ENCODE results near the gene NUBP2. TPM values are rescaled to one million over a fixed set of nuclear protein-coding genes. Genes with fewer than 3 reads are reported as not detected.

The NUBP2 gene
- total and polyA plus RNA-seq, 2 experiments from 2014 or later: 79.4 to 175 TPM

DNA sequence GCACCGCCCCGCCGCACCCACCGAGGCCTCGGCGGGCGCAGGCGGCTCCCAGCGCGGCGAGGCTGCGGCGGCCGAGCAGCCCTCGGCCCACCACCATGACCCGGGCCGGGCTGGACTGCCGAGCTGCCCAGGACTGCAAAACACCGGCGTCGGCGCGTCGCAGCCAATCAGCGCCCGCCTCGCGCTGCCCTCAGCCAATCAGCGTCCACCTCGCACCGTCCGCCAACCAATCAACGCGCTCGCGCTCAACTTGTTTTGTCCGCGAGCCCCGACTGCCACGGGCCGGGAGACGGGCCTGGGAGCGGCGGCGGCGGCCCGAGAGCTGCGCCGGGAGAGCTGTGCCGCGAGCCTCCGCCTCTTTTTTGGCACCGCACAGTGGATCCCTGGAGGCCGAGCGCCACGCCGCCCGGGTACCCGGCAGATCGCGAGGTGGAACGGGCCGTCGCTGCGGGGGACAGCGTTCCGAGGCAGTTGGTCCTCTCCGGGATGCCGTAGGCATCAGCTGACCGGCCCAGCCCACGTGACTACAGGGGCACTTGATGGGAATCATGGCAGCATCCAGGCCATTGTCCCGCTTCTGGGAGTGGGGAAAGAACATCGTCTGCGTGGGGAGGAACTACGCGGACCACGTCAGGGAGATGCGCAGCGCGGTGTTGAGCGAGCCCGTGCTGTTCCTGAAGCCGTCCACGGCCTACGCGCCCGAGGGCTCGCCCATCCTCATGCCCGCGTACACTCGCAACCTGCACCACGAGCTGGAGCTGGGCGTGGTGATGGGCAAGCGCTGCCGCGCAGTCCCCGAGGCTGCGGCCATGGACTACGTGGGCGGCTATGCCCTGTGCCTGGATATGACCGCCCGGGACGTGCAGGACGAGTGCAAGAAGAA, 44.2 kb downstream of the NUBP2 start, which contains the start of the genes FAHD1 and HAGH (continued):
- TF ChIP-seq, protein P1, sequence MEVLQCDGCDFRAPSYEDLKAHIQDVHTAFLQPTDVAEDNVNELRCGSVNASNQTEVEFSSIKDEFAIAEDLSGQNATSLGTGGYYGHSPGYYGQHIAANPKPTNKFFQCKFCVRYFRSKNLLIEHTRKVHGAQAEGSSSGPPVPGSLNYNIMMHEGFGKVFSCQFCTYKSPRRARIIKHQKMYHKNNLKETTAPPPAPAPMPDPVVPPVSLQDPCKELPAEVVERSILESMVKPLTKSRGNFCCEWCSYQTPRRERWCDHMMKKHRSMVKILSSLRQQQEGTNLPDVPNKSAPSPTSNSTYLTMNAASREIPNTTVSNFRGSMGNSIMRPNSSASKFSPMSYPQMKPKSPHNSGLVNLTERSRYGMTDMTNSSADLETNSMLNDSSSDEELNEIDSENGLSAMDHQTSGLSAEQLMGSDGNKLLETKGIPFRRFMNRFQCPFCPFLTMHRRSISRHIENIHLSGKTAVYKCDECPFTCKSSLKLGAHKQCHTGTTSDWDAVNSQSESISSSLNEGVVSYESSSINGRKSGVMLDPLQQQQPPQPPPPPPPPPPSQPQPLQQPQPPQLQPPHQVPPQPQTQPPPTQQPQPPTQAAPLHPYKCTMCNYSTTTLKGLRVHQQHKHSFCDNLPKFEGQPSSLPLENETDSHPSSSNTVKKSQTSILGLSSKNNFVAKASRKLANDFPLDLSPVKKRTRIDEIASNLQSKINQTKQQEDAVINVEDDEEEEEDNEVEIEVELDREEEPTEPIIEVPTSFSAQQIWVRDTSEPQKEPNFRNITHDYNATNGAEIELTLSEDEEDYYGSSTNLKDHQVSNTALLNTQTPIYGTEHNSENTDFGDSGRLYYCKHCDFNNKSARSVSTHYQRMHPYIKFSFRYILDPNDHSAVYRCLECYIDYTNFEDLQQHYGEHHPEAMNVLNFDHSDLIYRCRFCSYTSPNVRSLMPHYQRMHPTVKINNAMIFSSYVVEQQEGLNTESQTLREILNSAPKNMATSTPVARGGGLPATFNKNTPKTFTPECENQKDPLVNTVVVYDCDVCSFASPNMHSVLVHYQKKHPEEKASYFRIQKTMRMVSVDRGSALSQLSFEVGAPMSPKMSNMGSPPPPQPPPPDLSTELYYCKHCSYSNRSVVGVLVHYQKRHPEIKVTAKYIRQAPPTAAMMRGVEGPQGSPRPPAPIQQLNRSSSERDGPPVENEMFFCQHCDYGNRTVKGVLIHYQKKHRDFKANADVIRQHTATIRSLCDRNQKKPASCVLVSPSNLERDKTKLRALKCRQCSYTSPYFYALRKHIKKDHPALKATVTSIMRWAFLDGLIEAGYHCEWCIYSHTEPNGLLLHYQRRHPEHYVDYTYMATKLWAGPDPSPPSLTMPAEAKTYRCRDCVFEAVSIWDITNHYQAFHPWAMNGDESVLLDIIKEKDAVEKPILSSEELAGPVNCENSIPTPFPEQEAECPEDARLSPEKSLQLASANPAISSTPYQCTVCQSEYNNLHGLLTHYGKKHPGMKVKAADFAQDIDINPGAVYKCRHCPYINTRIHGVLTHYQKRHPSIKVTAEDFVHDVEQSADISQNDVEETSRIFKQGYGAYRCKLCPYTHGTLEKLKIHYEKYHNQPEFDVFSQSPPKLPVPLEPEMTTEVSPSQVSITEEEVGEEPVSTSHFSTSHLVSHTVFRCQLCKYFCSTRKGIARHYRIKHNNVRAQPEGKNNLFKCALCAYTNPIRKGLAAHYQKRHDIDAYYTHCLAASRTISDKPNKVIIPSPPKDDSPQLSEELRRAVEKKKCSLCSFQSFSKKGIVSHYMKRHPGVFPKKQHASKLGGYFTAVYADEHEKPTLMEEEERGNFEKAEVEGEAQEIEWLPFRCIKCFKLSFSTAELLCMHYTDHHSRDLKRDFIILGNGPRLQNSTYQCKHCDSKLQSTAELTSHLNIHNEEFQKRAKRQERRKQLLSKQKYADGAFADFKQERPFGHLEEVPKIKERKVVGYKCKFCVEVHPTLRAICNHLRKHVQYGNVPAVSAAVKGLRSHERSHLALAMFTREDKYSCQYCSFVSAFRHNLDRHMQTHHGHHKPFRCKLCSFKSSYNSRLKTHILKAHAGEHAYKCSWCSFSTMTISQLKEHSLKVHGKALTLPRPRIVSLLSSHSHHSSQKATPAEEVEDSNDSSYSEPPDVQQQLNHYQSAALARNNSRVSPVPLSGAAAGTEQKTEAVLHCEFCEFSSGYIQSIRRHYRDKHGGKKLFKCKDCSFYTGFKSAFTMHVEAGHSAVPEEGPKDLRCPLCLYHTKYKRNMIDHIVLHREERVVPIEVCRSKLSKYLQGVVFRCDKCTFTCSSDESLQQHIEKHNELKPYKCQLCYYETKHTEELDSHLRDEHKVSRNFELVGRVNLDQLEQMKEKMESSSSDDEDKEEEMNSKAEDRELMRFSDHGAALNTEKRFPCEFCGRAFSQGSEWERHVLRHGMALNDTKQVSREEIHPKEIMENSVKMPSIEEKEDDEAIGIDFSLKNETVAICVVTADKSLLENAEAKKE (CRISPR knock-in tag; IDR thresholded peaks at IDR 0.05): no peak
- TF ChIP-seq ZNF114 (CRISPR knock-in tag; IDR thresholded peaks at IDR 0.05): no peak
- TF ChIP-seq, protein P2, sequence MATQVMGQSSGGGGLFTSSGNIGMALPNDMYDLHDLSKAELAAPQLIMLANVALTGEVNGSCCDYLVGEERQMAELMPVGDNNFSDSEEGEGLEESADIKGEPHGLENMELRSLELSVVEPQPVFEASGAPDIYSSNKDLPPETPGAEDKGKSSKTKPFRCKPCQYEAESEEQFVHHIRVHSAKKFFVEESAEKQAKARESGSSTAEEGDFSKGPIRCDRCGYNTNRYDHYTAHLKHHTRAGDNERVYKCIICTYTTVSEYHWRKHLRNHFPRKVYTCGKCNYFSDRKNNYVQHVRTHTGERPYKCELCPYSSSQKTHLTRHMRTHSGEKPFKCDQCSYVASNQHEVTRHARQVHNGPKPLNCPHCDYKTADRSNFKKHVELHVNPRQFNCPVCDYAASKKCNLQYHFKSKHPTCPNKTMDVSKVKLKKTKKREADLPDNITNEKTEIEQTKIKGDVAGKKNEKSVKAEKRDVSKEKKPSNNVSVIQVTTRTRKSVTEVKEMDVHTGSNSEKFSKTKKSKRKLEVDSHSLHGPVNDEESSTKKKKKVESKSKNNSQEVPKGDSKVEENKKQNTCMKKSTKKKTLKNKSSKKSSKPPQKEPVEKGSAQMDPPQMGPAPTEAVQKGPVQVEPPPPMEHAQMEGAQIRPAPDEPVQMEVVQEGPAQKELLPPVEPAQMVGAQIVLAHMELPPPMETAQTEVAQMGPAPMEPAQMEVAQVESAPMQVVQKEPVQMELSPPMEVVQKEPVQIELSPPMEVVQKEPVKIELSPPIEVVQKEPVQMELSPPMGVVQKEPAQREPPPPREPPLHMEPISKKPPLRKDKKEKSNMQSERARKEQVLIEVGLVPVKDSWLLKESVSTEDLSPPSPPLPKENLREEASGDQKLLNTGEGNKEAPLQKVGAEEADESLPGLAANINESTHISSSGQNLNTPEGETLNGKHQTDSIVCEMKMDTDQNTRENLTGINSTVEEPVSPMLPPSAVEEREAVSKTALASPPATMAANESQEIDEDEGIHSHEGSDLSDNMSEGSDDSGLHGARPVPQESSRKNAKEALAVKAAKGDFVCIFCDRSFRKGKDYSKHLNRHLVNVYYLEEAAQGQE (IDR thresholded peaks at IDR 0.05; ENCODE audit: unreplicated experiment): no peak
- TF ChIP-seq POLR2AphosphoS5 (IDR thresholded peaks at IDR 0.05; ENCODE audit: low read depth): peak; percentile 65
